BLaER1 (cell line): ENCODE measurements around the gene YIPF1.

Experiments used
- H3K27ac ChIP-seq: shearing (Covaris generic); formaldehyde crosslinking; 2 replicates; pipeline ENCODE4 v1.8.1; 2022
- H3K27me3 ChIP-seq: shearing (Covaris generic); formaldehyde crosslinking; 2 replicates; pipeline ENCODE4 v1.8.1; 2022
- H3K36me3 ChIP-seq: shearing (Covaris generic); formaldehyde crosslinking; 2 replicates; pipeline ENCODE4 v1.8.1; 2022
- H3K4me1 ChIP-seq: shearing (Covaris generic); formaldehyde crosslinking; 2 replicates; pipeline ENCODE4 v1.8.1; 2022
- H3K4me2 ChIP-seq: shearing (Covaris generic); formaldehyde crosslinking; 2 replicates; pipeline ENCODE4 v1.8.1; 2022
- H3K4me3 ChIP-seq: shearing (Covaris generic); formaldehyde crosslinking; 2 replicates; pipeline ENCODE4 v1.8.1; 2022
- H3K9ac ChIP-seq: shearing (Covaris generic); formaldehyde crosslinking; 2 replicates; pipeline ENCODE4 v1.8.1; 2022
- H3K9me3 ChIP-seq: shearing (Covaris generic); formaldehyde crosslinking; 2 replicates; pipeline ENCODE4 v1.8.1; 2022
- H4K20me1 ChIP-seq: shearing (Covaris generic); formaldehyde crosslinking; 2 replicates; pipeline ENCODE4 v1.8.1; 2022
- Cebpa-rat ChIP-seq: shearing (Covaris generic); IDR thresholded peaks from 2 replicates; pipeline ENCODE4 v1.8.1; 2022

Gene YIPF1

DNA sequence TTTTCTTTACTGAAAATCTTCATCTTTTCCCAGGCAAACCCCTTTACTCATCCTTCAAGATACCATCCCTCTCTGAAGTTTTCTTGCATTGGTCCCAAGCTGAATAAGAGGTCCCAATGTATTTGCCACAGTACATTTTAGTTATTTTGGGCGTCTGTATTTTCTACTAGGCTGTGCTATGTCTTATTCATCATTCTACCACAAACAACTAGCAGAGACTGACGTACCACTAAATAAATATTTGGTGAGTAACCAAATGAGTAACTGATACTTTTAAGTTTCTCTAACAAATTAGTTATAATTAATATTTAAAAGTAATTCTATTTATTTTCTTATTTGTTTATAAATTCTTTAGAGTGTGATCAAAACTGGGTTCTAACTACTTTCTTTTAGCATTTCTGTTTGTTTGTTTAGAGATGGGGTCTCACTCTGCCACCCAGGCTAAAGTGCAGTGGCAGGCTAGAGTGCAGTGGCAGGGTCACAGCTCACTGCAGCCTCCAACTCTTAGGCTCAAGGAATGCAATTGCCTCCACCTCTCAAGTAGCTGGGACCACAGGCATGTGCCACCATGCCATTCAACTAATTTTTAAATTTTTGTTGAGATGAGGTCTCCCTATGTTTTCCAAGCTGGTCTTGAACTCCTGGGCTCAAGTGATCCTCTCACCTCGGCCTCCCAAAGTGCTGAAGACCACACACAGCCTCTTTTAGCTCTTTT, 84.6 kb downstream of the YIPF1 start:
- Histone ChIP-seq H4K20me1 (no peaks in the 10 kb centered on the region), H3K4me1 (no peaks in the 10 kb centered on the region), H3K4me3 (no peak overlapping the region), H3K9me3 (no peaks in the 10 kb centered on the region), H3K36me3 (peaks cover 97% of the 10 kb centered on the region), H3K27me3 (no peaks in the 10 kb centered on the region), H3K9ac (no peak overlapping the region), H3K4me2 (no peak overlapping the region), H3K27ac (no peak overlapping the region)
- TF ChIP-seq Cebpa-rat, result no peak

DNA sequence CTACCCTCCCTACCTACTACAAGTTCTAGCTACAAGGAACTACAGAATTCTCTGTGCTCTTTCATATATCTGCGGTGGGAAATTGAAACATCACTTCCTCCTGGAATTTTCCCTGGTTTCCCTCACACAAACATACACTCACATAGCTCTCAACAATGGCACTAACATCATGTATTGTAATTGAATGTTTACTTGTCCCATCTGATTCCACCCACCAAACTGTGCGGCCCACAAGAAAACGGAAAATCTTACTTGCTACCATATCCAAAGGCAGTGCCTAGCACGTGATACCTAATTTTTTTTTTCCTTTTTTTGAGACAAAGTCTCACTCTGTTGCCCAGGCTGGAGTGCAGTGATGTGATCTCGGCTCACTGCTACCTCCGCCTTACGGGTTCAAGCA, 85.4 kb downstream of the YIPF1 start:
- Histone ChIP-seq H4K20me1 (no peaks in the 10 kb centered on the region), H3K9ac (no peak overlapping the region), H3K4me1 (no peaks in the 10 kb centered on the region), H3K27ac (no peak overlapping the region), H3K36me3 (peaks cover 99% of the 10 kb centered on the region), H3K4me3 (no peak overlapping the region), H3K27me3 (no peaks in the 10 kb centered on the region), H3K4me2 (no peak overlapping the region), H3K9me3 (no peaks in the 10 kb centered on the region)
- TF ChIP-seq Cebpa-rat, result no peak
